Gastrocnemius medialis (tissue), 4 donors: ENCODE results near the gene ENPP1.

Experiments
- CTCF ChIP-seq, 5 experiments: fragments of 450-650 bp in 3 of 5; fragments of 200-600 bp in 2 of 5; sonication (generic) in 2 of 5; IDR thresholded peaks in 4 of 5; conservative IDR thresholded peaks in 1 of 5; 1 replicate in 4 of 5; 2 replicates in 1 of 5; pipeline ENCODE4 v1.5.1; 2016 to 2019; ENCODE audit warnings: antibody characterized with exemption in 5 of 5, mild to moderate bottlenecking in 3 of 5, moderate library complexity in 3 of 5
- POLR2A ChIP-seq, 2 donors: fragments of 450-650 bp; IDR thresholded peaks; one replicate each; pipeline ENCODE4 v1.6.1; 2017; ENCODE audit warnings: antibody characterized with exemption in 2 of 2, mild to moderate bottlenecking in 2 of 2, moderate library complexity in 2 of 2

- TF ChIP-seq CTCF (IDR thresholded peaks at IDR 0.05 in 4 of 5, conservative IDR thresholded peaks at IDR 0.05 in 1 of 5) (no peak), POLR2A (IDR thresholded peaks at IDR 0.05) (no peak)
These were observed 59.9 kb downstream of the ENPP1 start for GRCh38 chr6:131867744-131868143.
